Measurements from ENCODE around the gene SGMS2.

DNA sequence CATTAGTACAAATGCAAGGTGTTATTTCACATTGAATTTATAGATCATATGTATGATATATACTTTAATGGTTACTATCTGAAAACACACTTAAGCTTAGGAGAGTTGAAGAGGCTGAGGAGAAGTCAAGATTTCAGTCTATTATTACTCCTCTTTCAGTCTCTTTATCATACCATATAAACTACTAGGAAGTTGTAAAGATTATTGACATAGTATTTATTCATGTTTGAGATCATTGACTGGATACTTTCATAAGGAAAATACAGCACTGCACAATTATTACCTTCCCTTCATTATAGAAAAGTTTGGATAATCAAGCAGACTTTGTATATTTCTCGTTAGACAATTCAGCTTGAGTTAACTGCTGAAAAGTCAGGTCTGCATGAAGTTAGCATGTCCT, 10.0 kb upstream of the SGMS2 start:
- TF ChIP-seq GATA1 (IDR thresholded peaks at IDR 0.05; ENCODE audit: low read depth, low read length) (no peak), POLR2A (IDR thresholded peaks at IDR 0.05; ENCODE audit: low read length) (no peak)
